ENCODE measurements around the gene PSMF1. TPM values are rescaled to one million over a fixed set of nuclear protein-coding genes. Genes with fewer than 3 reads are reported as not detected.
A peak's percentile ranks its signal among the peaks of the same experiment; 100 is the strongest.

The PSMF1 gene
- total RNA-seq, 1 donor from 2014 or later: 129 TPM

GRCh38 chr20:1165521-1165920, 47.1 kb downstream of the PSMF1 start:
- Mint-ChIP-seq H3K36me3 (ENCODE audit: unreplicated experiment) (peaks cover 55% of the 10 kb centered on the region), H3K9me3 (ENCODE audit: unreplicated experiment) (no peaks in the 10 kb centered on the region), H3K27me3 (ENCODE audit: unreplicated experiment) (no peaks in the 10 kb centered on the region), H3K27ac (ENCODE audit: unreplicated experiment) (no peak overlapping the region), H3K4me1 (ENCODE audit: unreplicated experiment) (no peaks in the 10 kb centered on the region), H3K4me3 (ENCODE audit: unreplicated experiment) (no peak overlapping the region)
- no peak for TF ChIP-seq CTCF (IDR thresholded peaks at IDR 0.05)
- DNase-seq (ENCODE audit: extremely low spot score, unreplicated experiment): no peak

GRCh38 chr20:1165941-1166340, 47.5 kb downstream of the PSMF1 start:
- H3K27me3 Mint-ChIP-seq (ENCODE audit: unreplicated experiment): no peaks in the 10 kb centered on the region
- H3K36me3 Mint-ChIP-seq (ENCODE audit: unreplicated experiment): peaks cover 52% of the 10 kb centered on the region
- H3K4me1 Mint-ChIP-seq (ENCODE audit: unreplicated experiment): no peaks in the 10 kb centered on the region
- no peak overlapping the region for H3K4me3 Mint-ChIP-seq (ENCODE audit: unreplicated experiment)
- no peaks in the 10 kb centered on the region for H3K9me3 Mint-ChIP-seq (ENCODE audit: unreplicated experiment)
- H3K27ac Mint-ChIP-seq (ENCODE audit: unreplicated experiment): no peak overlapping the region
- TF ChIP-seq CTCF (IDR thresholded peaks at IDR 0.05): no peak
- peak; percentile 21 for DNase-seq (ENCODE audit: extremely low spot score, unreplicated experiment)

- DNase-seq (ENCODE audit: extremely low spot score, unreplicated experiment): no peak
- Mint-ChIP-seq H3K4me3 (ENCODE audit: unreplicated experiment) (no peak overlapping the region), H3K4me1 (ENCODE audit: unreplicated experiment) (no peaks in the 10 kb centered on the region), H3K27me3 (ENCODE audit: unreplicated experiment) (no peaks in the 10 kb centered on the region), H3K36me3 (ENCODE audit: unreplicated experiment) (peaks cover 51% of the 10 kb centered on the region), H3K9me3 (ENCODE audit: unreplicated experiment) (no peaks in the 10 kb centered on the region), H3K27ac (ENCODE audit: unreplicated experiment) (no peak overlapping the region)
- TF ChIP-seq CTCF (IDR thresholded peaks at IDR 0.05): no peak
Measured at GRCh38 chr20:1166948-1167720, 48.7 kb downstream of the PSMF1 start.

GRCh38 chr20:1169224-1169623, 50.8 kb downstream of the PSMF1 start:
- Mint-ChIP-seq H3K4me1 (ENCODE audit: unreplicated experiment) (no peaks in the 10 kb centered on the region), H3K36me3 (ENCODE audit: unreplicated experiment) (peaks cover 44% of the 10 kb centered on the region), H3K27me3 (ENCODE audit: unreplicated experiment) (no peaks in the 10 kb centered on the region), H3K9me3 (ENCODE audit: unreplicated experiment) (no peaks in the 10 kb centered on the region), H3K4me3 (ENCODE audit: unreplicated experiment) (no peak overlapping the region), H3K27ac (ENCODE audit: unreplicated experiment) (no peak overlapping the region)
- TF ChIP-seq CTCF (IDR thresholded peaks at IDR 0.05): no peak
- no peak for DNase-seq (ENCODE audit: extremely low spot score, unreplicated experiment)

GRCh38 chr20:1171461-1172093, 53.2 kb downstream of the PSMF1 start:
- H3K9me3 Mint-ChIP-seq (ENCODE audit: unreplicated experiment): no peaks in the 10 kb centered on the region

More at GRCh38 chr20:1171461-1172093, 53.2 kb downstream of the PSMF1 start:
- Mint-ChIP-seq H3K27me3 (ENCODE audit: unreplicated experiment) (no peaks in the 10 kb centered on the region), H3K27ac (ENCODE audit: unreplicated experiment) (no peak overlapping the region), H3K36me3 (ENCODE audit: unreplicated experiment) (peaks cover 40% of the 10 kb centered on the region), H3K4me1 (ENCODE audit: unreplicated experiment) (no peaks in the 10 kb centered on the region), H3K4me3 (ENCODE audit: unreplicated experiment) (no peak overlapping the region)
- TF ChIP-seq CTCF (IDR thresholded peaks at IDR 0.05): no peak
- DNase-seq (ENCODE audit: extremely low spot score, unreplicated experiment): no peak
